Nephron progenitor cell (in vitro differentiated cells): ENCODE measurements around the gene ATRN.
A peak's percentile ranks its signal among the peaks of the same experiment; 100 is the strongest.

Source experiments
- DNase-seq: peaks from one replicate; pipeline ENCODE4 v3.0.0; 2021
- H3K27ac Mint-ChIP-seq: 2 replicates; pipeline ENCODE4 v1.8.0; 2021; ENCODE audit warnings: mild to moderate bottlenecking, moderate library complexity, mixed read lengths
- H3K27me3 Mint-ChIP-seq: 2 replicates; pipeline ENCODE4 v1.8.0; 2021; ENCODE audit warnings: mild to moderate bottlenecking, low read depth, mixed read lengths; ENCODE audit not compliant: poor library complexity
- H3K36me3 Mint-ChIP-seq: 2 replicates; pipeline ENCODE4 v1.8.0; 2021; ENCODE audit warnings: low read depth, mixed read lengths
- H3K4me1 Mint-ChIP-seq: 2 replicates; pipeline ENCODE4 v1.8.0; 2021; ENCODE audit warnings: mixed read lengths
- H3K4me3 Mint-ChIP-seq: 2 replicates; pipeline ENCODE4 v1.8.0; 2021; ENCODE audit warnings: mild to moderate bottlenecking, moderate library complexity, mixed read lengths
- H3K9me3 Mint-ChIP-seq: 2 replicates; pipeline ENCODE4 v1.8.0; 2021; ENCODE audit warnings: mild to moderate bottlenecking, moderate library complexity, mixed read lengths
- CTCF ChIP-seq: fragments of 200-600 bp; sonication (generic); IDR thresholded peaks from 2 replicates; pipeline ENCODE4 v1.5.0; 2021; ENCODE audit warnings: antibody characterized with exemption

Gene ATRN

GRCh38 chr20:3658716-3659491 lies 188.1 kb downstream of the ATRN start:
- no peak for TF ChIP-seq CTCF
- Mint-ChIP-seq H3K27ac (no peak overlapping the region), H3K4me1 (peaks cover 30% of the 10 kb centered on the region), H3K4me3 (no peak overlapping the region), H3K36me3 (no peaks in the 10 kb centered on the region), H3K27me3 (peaks cover 52% of the 10 kb centered on the region), H3K9me3 (no peaks in the 10 kb centered on the region)
- no peak for DNase-seq

GRCh38 chr20:3659492-3660261 lies 188.9 kb downstream of the ATRN start:
- H3K36me3 Mint-ChIP-seq = no peaks in the 10 kb centered on the region
- H3K4me1 Mint-ChIP-seq = peaks cover 25% of the 10 kb centered on the region
- H3K4me3 Mint-ChIP-seq = no peak overlapping the region
- H3K9me3 Mint-ChIP-seq = no peaks in the 10 kb centered on the region
- no peak for DNase-seq
- peaks cover 60% of the 10 kb centered on the region for H3K27me3 Mint-ChIP-seq
- no peak overlapping the region for H3K27ac Mint-ChIP-seq
- no peak for TF ChIP-seq CTCF

GRCh38 chr20:3660262-3661059 lies 189.6 kb downstream of the ATRN start:
- no peak for DNase-seq
- Mint-ChIP-seq H3K36me3 (no peaks in the 10 kb centered on the region), H3K4me1 (peaks cover 29% of the 10 kb centered on the region), H3K4me3 (no peak overlapping the region), H3K27me3 (peaks cover 65% of the 10 kb centered on the region), H3K9me3 (no peaks in the 10 kb centered on the region), H3K27ac (no peak overlapping the region)
- no peak for TF ChIP-seq CTCF

- Mint-ChIP-seq H3K4me1 (peaks cover 37% of the 10 kb centered on the region), H3K36me3 (no peaks in the 10 kb centered on the region), H3K9me3 (no peaks in the 10 kb centered on the region), H3K4me3 (peak overlapping the region; percentile 38), H3K27me3 (peaks cover 65% of the 10 kb centered on the region), H3K27ac (no peak overlapping the region)
- no peak for DNase-seq
- no peak for TF ChIP-seq CTCF
These were observed 190.4 kb downstream of the ATRN start for GRCh38 chr20:3661060-3661813.

- Mint-ChIP-seq H3K27me3 (peaks cover 65% of the 10 kb centered on the region), H3K36me3 (no peaks in the 10 kb centered on the region), H3K27ac (no peak overlapping the region), H3K9me3 (no peaks in the 10 kb centered on the region), H3K4me1 (peaks cover 39% of the 10 kb centered on the region), H3K4me3 (peak overlapping the region; percentile 38)
- DNase-seq = no peak
- TF ChIP-seq CTCF = no peak
These were observed 191.2 kb downstream of the ATRN start for GRCh38 chr20:3661814-3662665.
